ENCODE results near the gene PNPLA8.

DNA sequence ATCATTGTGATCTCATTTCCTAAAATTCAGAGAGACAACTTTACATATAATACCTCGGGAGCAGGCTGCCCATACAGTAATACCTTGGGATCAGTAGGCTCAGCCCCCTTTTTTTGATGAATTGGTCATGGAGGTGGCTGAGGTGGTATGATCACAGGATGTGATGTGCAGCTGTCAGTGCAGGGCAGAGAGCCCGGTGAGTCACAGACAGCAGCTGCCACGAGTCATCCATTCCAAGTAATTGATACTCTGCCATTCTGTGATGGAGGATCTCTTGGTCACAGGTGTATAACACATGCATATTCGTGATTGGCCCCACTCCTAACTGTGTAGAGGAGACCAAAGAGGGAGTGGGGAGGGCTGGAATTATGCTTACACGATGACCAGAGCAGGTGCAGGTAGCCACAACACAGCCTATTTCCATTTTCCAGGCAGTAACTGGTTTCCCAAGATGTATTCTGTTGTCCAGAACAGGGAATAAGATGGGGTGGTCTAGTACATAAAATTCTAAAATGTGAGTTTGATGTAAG, 83.8 kb downstream of the PNPLA8 start:
- no peak for TF ChIP-seq EZH2 (IDR thresholded peaks at IDR 0.05; ENCODE audit: insufficient read depth, low read length)
- TF ChIP-seq, protein P1, sequence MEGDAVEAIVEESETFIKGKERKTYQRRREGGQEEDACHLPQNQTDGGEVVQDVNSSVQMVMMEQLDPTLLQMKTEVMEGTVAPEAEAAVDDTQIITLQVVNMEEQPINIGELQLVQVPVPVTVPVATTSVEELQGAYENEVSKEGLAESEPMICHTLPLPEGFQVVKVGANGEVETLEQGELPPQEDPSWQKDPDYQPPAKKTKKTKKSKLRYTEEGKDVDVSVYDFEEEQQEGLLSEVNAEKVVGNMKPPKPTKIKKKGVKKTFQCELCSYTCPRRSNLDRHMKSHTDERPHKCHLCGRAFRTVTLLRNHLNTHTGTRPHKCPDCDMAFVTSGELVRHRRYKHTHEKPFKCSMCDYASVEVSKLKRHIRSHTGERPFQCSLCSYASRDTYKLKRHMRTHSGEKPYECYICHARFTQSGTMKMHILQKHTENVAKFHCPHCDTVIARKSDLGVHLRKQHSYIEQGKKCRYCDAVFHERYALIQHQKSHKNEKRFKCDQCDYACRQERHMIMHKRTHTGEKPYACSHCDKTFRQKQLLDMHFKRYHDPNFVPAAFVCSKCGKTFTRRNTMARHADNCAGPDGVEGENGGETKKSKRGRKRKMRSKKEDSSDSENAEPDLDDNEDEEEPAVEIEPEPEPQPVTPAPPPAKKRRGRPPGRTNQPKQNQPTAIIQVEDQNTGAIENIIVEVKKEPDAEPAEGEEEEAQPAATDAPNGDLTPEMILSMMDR (IDR thresholded peaks at IDR 0.05; ENCODE audit: insufficient read depth, low read depth, low read length) = no peak
